OCI-LY3 (cell line): ENCODE data around the gene PTPRCAP.
A peak's percentile ranks its signal among the peaks of the same experiment; 100 is the strongest.

Experiments used
- CTCF ChIP-seq: fragments of 200-600, 300-600 bp; sonication (generic); IDR thresholded peaks from 2 replicates; pipeline ENCODE4 v1.5.1; 2014; ENCODE audit warnings: antibody characterized with exemption, low read length, low read depth
- EZH2phosphoT487 ChIP-seq: fragments of 200-600 bp; shearing (Covaris generic); IDR thresholded peaks from 2 replicates; pipeline ENCODE4 v1.6.1; 2018; ENCODE audit warnings: antibody characterized with exemption, mixed run types, low read depth

GRCh38 chr11:67439321-67440228 is 2.1 kb upstream of the PTPRCAP start:
- TF ChIP-seq CTCF, result peak; percentile 55
- no peak for TF ChIP-seq EZH2phosphoT487
